ENCODE data around the gene CD58. TPM values are rescaled to one million over a fixed set of nuclear protein-coding genes. Genes with fewer than 3 reads are reported as not detected.

The CD58 gene
- total and polyA plus RNA-seq, 2 of the 4 experiments (the other 2 are of a cell fraction): 5.4 to 5.7 TPM

DNA sequence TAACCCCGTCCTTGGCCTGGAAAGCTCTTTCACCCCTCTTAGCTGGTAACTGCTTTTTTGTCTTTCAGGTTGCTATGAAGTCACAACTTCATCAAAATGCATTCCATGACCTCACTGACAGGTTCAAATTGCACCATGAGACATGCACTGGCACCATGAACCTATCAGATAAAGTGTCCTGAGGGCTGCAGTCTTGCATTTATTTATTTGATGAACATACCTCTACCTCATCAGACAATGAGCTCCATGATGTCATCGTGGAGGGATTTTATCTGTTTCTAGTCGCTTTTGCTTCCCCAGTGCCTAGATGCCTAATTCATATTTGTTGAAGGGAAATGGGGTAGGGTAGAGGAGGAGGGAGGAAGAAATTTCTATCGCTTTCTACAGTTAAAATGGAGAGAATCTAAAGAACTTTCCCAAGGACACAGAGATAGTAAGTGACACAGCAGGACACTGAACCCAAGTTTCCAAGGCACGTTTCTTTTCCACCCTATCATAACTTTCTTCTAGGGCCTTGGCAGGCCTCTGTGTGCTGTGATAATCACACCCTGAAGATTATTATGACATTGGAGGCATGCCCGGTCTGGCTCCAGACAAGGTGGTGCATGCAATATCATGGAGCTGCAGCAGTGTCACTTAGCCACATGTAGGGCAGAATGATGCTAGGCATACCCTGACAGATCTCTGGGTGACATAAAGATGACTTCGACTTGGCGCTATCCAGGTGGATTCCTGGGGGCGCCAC is 69.5 kb downstream of the CD58 start:
- intact Hi-C loops (cut with micrococcal nuclease): loop anchor here (5.0 kb wide), 1 partner anchor 1444 kb away; no protein-coding TSS in a partner anchor
- TF ChIP-seq, protein P1, sequence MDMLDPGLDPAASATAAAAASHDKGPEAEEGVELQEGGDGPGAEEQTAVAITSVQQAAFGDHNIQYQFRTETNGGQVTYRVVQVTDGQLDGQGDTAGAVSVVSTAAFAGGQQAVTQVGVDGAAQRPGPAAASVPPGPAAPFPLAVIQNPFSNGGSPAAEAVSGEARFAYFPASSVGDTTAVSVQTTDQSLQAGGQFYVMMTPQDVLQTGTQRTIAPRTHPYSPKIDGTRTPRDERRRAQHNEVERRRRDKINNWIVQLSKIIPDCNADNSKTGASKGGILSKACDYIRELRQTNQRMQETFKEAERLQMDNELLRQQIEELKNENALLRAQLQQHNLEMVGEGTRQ (IDR thresholded peaks at IDR 0.05; ENCODE audit: low read depth, low read length): no peak
- TF ChIP-seq MAFK (IDR thresholded peaks at IDR 0.05; ENCODE audit: low read depth, low read length) (no peak), POLR2A (IDR thresholded peaks at IDR 0.05; ENCODE audit: low read depth, low read length) (no peak), MXI1 (IDR thresholded peaks at IDR 0.05; ENCODE audit: borderline replicate concordance, low read depth, low read length) (no peak), SMC3 (IDR thresholded peaks at IDR 0.05; ENCODE audit: low read depth, low read length) (no peak), FOS (IDR thresholded peaks at IDR 0.05; ENCODE audit: low read depth, low read length) (no peak), NFE2L2 (IDR thresholded peaks at IDR 0.05; ENCODE audit: low read depth, low read length) (no peak), MAZ (IDR thresholded peaks at IDR 0.05; ENCODE audit: borderline replicate concordance, low read depth, low read length) (no peak), RCOR1 (IDR thresholded peaks at IDR 0.05; ENCODE audit: insufficient replicate concordance, low read length) (no peak), CEBPB (IDR thresholded peaks at IDR 0.05; ENCODE audit: low read depth, low read length) (no peak), CHD1 (IDR thresholded peaks at IDR 0.05; ENCODE audit: low read depth, low read length) (no peak), RAD21 (IDR thresholded peaks at IDR 0.05; ENCODE audit: low read length) (no peak), BHLHE40 (IDR thresholded peaks at IDR 0.05; ENCODE audit: low read depth, low read length) (no peak), RFX5 (IDR thresholded peaks at IDR 0.05; ENCODE audit: low read depth, low read length) (no peak)
- TF ChIP-seq, protein P2, sequence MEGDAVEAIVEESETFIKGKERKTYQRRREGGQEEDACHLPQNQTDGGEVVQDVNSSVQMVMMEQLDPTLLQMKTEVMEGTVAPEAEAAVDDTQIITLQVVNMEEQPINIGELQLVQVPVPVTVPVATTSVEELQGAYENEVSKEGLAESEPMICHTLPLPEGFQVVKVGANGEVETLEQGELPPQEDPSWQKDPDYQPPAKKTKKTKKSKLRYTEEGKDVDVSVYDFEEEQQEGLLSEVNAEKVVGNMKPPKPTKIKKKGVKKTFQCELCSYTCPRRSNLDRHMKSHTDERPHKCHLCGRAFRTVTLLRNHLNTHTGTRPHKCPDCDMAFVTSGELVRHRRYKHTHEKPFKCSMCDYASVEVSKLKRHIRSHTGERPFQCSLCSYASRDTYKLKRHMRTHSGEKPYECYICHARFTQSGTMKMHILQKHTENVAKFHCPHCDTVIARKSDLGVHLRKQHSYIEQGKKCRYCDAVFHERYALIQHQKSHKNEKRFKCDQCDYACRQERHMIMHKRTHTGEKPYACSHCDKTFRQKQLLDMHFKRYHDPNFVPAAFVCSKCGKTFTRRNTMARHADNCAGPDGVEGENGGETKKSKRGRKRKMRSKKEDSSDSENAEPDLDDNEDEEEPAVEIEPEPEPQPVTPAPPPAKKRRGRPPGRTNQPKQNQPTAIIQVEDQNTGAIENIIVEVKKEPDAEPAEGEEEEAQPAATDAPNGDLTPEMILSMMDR (conservative IDR thresholded peaks at IDR 0.05; ENCODE audit: low read depth, low read length): no peak

More for the DNA sequence above, 69.5 kb downstream of the CD58 start:
- ATAC-seq (ENCODE audit: low read depth) (no peak), DNase-seq (no peak)
- no TSS peak for BruUV-seq (replicated peaks)
- no peak overlapping the region for H3K4me3 ChIP-seq (ENCODE audit: insufficient read depth, low read depth, low read length)
- ChIA-PET CTCF (interaction anchor here (2.8 kb wide), 1 partner anchor 16 kb away, joined by 28 read pairs; no protein-coding TSS in a partner anchor), POLR2A (ENCODE audit: unreplicated experiment) (no interaction called here)
- H3K9me1 ChIP-seq (ENCODE audit: insufficient read depth, low read length): 0 out of 2 replicates have a peak, but pooled peaks cover 4% of the 10 kb centered on the region
- H4K8ac ChIP-seq (ENCODE audit: low read depth in 2 of 2, low read length in 2 of 2): no peak overlapping the region
- dilution Hi-C loops (cut with HindIII; ENCODE audit: low sequenced_read_pairs, unreplicated experiment): no loop called here
- H3K9me3 ChIP-seq (ENCODE audit: control insufficient read depth, insufficient read depth, low read length): no peaks in the 10 kb centered on the region
- no peak overlapping the region for H2BK5ac ChIP-seq (ENCODE audit: low read depth, low read length, poor library complexity, severe bottlenecking)
- H3K79me1 ChIP-seq (ENCODE audit: low read depth in 1 of 2, low read length in 2 of 2): no peaks in the 10 kb centered on the region
- no peak overlapping the region for H2BK20ac ChIP-seq (ENCODE audit: low read depth, low read length)
- no peak overlapping the region for H3K18ac ChIP-seq (ENCODE audit: low read depth, low read length)
- H4K5ac ChIP-seq (ENCODE audit: low read depth, low read length): no peak overlapping the region
- no peak overlapping the region for H3K23ac ChIP-seq (ENCODE audit: low read depth, low read length)
- H2AK9ac ChIP-seq (replicated peaks; ENCODE audit: low read depth, low read length, poor library complexity): no peak overlapping the region
- in situ Hi-C loops (cut with MboI; ENCODE audit: low sequenced_read_pairs): no loop called here
- H2AK5ac ChIP-seq (ENCODE audit: low read depth, low read length): no peak overlapping the region
- no peaks in the 10 kb centered on the region for H3K27me3 ChIP-seq (ENCODE audit: control insufficient read depth, insufficient read depth, low read length)
- H2AFZ ChIP-seq (replicated peaks; ENCODE audit: low read length, poor library complexity): no peak overlapping the region
- peaks cover 4% of the 10 kb centered on the region for H3K4me1 ChIP-seq (ENCODE audit: control insufficient read depth, insufficient read depth, low read length)
- H3K14ac ChIP-seq (replicated peaks; ENCODE audit: low read depth, low read length): no peak overlapping the region
- H3K9ac ChIP-seq (ENCODE audit: low read depth, low read length): no peak overlapping the region
- H3K36me3 ChIP-seq (ENCODE audit: control insufficient read depth, insufficient read depth, low read length): no peaks in the 10 kb centered on the region
- no peak overlapping the region for H3K4me2 ChIP-seq (ENCODE audit: low read depth, low read length)
- H3K56ac ChIP-seq (ENCODE audit: extremely low read depth, insufficient read depth, low read length): no peak overlapping the region
- H4K20me1 ChIP-seq (ENCODE audit: insufficient read depth, low read length): no peaks in the 10 kb centered on the region
- H3K4ac ChIP-seq (ENCODE audit: low read depth, low read length): no peak overlapping the region
- no peak overlapping the region for H3K27ac ChIP-seq (ENCODE audit: insufficient read depth, low read length)
- H4K91ac ChIP-seq (ENCODE audit: insufficient read depth, low read depth, low read length): no peak overlapping the region
- WGBS, 2 experiments (ENCODE audit: extremely low coverage in 2 of 2, insufficient read length in 1 of 2): 95% methylated on average over 4 of the region's 9 CpGs; no CpG with 5 or more reads in 1 of the 2 experiments
- no peak overlapping the region for H2BK120ac ChIP-seq (ENCODE audit: low read depth, low read length)
- no peak overlapping the region for H2BK15ac ChIP-seq (ENCODE audit: low read depth, low read length)
